Pulmonary artery endothelial cell (primary cell): Measurements from ENCODE around the gene ZFAND5. TPM values are rescaled to one million over a fixed set of nuclear protein-coding genes. Genes with fewer than 3 reads are reported as not detected.

Source experiments
- DNase-seq: peaks from one replicate; pipeline ENCODE4 v3.0.0-alpha.2; 2011; ENCODE audit warnings: low read depth, low spot score
- total RNA-seq: library from RNA; depleted of rRNA; stranded (reverse); fragments of >200 nt; gene quantifications from 2 replicates; pipeline ENCODE4 v1.2.3, GENCODE V29; 2014

Gene ZFAND5
- total RNA-seq, 1 donor from 2014 or later, result 119 TPM

GRCh38 chr9:72363236-72363635, 1.8 kb downstream of the ZFAND5 start:
- no peak for DNase-seq

GRCh38 chr9:72362680-72363139, 2.3 kb downstream of the ZFAND5 start:
- peak; percentile 26 for DNase-seq

GRCh38 chr9:72362118-72362531, 2.9 kb downstream of the ZFAND5 start:
- DNase-seq, result no peak

- DNase-seq, result no peak
These were observed 3.8 kb downstream of the ZFAND5 start for GRCh38 chr9:72361217-72361616.

GRCh38 chr9:72360324-72360723, 4.7 kb downstream of the ZFAND5 start:
- no peak for DNase-seq

GRCh38 chr9:72356041-72356582, 8.9 kb downstream of the ZFAND5 start:
- DNase-seq, result no peak

GRCh38 chr9:72355153-72355552, 9.9 kb downstream of the ZFAND5 start:
- no peak for DNase-seq

- DNase-seq, result no peak
These were observed 10.3 kb downstream of the ZFAND5 start for GRCh38 chr9:72354704-72355103.

GRCh38 chr9:72353455-72354116, 11.4 kb downstream of the ZFAND5 start:
- DNase-seq, result no peak

- no peak for DNase-seq
These were observed 12.1 kb downstream of the ZFAND5 start for GRCh38 chr9:72352911-72353388.

GRCh38 chr9:72351538-72352453, 13.2 kb downstream of the ZFAND5 start:
- DNase-seq, result no peak

- DNase-seq, result no peak
These were observed 15.1 kb downstream of the ZFAND5 start for GRCh38 chr9:72349911-72350310.

GRCh38 chr9:72349240-72349639, 15.8 kb downstream of the ZFAND5 start:
- no peak for DNase-seq

GRCh38 chr9:72346333-72346732, 18.7 kb downstream of the ZFAND5 start:
- DNase-seq, result no peak

- DNase-seq, result no peak
These were observed 26.4 kb downstream of the ZFAND5 start for GRCh38 chr9:72338631-72339030.

- no peak for DNase-seq
These were observed 27.7 kb downstream of the ZFAND5 start for GRCh38 chr9:72337286-72337685.

- no peak for DNase-seq
These were observed 30.2 kb downstream of the ZFAND5 start for GRCh38 chr9:72334658-72335337.

GRCh38 chr9:72333709-72334108, 31.3 kb downstream of the ZFAND5 start:
- DNase-seq, result no peak

GRCh38 chr9:72333197-72333596, 31.8 kb downstream of the ZFAND5 start:
- DNase-seq, result no peak

- DNase-seq, result no peak
These were observed 32.7 kb downstream of the ZFAND5 start for GRCh38 chr9:72332351-72332750.

GRCh38 chr9:72327631-72328030, 37.4 kb downstream of the ZFAND5 start:
- DNase-seq, result no peak

- no peak for DNase-seq
These were observed 38.4 kb downstream of the ZFAND5 start for GRCh38 chr9:72326641-72327040.
